Glomerular endothelial cell (primary cell): ENCODE measurements around the gene CFAP46. TPM values are rescaled to one million over a fixed set of nuclear protein-coding genes. Genes with fewer than 3 reads are reported as not detected.
"Not testable (repeated sequence)": the region's sequence is repeated elsewhere in the genome, so short reads cannot be mapped to it uniquely, and the experiment has no call there.

Experiments used
- DNase-seq: peaks from one replicate; pipeline ENCODE4 v3.0.0-alpha.2; 2011; ENCODE audit warnings: low read depth, low spot score; ENCODE audit errors: extremely low read depth
- total RNA-seq: library from RNA; depleted of rRNA; stranded (reverse); fragments of >200 nt; gene quantifications from 2 replicates; pipeline ENCODE4 v1.2.3, GENCODE V29; 2015

The CFAP46 gene
- total RNA-seq, 1 donor from 2014 or later, result 1.9 TPM

DNA sequence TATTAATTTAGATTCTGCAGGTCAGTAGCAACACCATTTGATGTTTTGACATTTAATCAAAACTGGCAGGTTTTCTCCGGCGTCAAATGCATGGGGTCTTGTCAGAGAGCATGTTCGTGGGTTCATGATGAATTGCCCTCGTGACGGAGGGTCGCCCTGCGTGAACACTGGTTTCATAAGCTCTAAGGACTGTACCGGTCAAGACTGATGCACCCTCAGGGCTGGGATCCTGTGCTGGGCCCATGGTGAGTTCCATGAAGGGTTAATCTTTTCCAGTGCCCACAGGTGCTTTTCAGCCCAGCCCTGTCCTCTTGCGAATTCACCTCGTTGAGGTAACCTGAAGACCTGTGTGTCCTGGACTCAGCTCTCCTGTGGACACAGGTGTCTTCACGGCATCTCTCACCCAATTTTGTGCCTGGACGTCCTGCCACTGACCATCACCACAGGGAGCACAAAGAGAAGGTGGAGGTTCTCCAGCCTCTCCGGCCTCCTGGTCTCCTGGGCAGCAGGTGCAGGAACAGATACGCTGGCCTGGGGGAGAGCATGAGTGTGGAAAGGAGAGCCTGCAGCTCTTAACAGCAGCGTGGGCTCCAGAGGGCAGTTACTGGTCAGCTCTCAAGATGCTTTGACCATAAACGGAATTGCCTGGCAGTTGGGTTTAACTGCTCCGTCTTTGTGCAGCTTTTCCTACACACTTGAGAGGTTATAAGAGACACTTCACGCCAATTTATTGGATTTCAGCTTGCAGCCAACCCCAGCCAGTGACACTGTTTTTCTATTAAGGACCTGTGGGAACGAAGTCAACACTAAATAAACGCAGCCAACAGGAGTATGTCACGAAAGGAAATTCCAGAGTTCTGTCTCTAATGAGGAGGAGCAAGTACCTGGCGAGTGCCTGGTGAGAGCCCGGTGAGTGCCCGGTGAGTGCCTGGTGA is 37.4 kb upstream of the CFAP46 start:
- DNase-seq, result no peak

- no peak for DNase-seq
Observed at GRCh38 chr10:132978542-132978941, 36.2 kb upstream of the CFAP46 start.

- DNase-seq, result no peak
Observed at GRCh38 chr10:132977807-132978206, 35.4 kb upstream of the CFAP46 start.

DNA sequence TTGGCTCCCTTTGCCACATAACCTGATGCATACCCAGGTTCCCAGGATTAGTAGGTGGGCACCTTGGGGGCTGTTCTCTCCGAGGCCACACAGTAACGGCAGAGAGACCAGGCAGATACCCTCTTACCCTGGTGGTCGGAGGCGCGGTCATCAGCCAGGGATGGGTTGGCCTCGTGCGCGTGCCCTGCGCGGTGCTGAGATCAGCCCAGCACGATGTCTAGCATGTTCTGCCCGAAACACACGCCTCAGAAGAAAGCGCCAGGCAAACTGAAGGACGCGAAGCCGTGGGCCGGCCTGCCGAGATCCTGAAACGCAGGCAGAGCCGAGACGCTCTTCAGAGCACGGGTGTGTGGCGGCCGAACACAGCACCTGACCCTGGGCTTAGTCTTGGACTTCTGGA is 34.7 kb upstream of the CFAP46 start:
- DNase-seq, result no peak

GRCh38 chr10:132975831-132976682 is 33.7 kb upstream of the CFAP46 start:
- DNase-seq, result no peak

DNA sequence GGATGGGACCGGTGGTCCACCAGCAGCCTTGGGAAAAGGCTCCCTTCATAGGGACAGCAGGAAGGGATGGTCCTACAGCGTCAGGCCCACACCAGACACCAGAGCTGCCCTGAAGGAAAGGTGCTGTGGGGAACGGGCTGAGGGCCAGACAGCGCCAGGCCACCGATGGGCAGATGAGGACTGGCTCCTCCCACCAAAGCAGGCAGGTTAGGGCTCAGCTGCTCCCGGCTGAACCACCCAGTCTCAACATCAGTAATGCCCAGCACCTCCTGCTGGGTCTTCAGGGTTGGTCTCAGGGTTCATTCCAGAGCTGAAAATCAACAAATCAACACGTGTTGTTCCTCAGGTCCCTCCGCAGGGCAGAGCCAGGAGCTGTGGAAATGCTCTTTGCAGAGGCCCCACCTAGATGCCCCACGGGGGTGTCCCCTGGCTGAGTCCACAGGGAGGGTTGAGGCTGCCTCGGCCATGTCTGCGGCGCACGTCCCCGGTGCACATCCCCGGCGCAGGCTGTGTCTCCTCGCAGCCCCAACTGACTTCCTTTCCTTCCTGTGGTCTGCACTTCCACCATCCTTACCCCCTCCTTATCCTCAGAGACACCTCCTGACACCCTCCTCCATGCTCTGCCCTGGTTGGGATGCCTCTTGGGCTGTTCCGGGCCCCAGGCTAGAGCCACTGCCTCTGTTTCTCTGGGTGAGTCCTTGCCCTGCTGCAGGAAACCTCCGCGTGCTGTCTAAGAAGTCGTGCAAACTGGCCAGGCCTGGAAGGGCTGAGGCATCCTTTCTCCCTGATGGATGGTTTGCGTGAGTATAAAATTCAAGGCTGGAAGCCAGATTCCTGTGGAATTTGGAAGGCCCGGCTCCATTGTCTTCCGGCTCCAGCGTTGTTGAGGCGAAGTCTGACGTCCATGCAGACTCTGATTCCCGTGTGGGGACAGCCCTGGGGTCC is 32.8 kb upstream of the CFAP46 start:
- no peak for DNase-seq

- no peak for DNase-seq
Observed at GRCh38 chr10:132974249-132974796, 32.0 kb upstream of the CFAP46 start.

DNA sequence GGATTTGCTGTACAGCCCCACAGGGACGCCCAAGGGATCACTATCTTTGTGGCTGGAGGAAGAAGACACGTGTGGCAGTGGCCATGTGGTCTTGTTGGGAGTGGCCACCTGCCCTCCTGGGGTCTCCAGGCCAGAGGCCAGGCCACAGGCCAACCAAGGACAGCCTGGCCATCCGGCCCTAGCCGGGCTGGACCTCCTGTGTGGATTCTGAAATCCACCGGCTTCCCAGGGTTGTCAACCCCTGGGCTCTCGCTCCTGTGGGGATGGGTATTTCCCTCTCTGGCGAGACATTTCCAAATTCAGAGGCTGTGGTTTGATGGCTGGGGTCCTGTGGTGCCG is 31.5 kb upstream of the CFAP46 start:
- DNase-seq, result no peak

- no peak for DNase-seq
Observed at GRCh38 chr10:132972986-132973902, 30.9 kb upstream of the CFAP46 start.

DNA sequence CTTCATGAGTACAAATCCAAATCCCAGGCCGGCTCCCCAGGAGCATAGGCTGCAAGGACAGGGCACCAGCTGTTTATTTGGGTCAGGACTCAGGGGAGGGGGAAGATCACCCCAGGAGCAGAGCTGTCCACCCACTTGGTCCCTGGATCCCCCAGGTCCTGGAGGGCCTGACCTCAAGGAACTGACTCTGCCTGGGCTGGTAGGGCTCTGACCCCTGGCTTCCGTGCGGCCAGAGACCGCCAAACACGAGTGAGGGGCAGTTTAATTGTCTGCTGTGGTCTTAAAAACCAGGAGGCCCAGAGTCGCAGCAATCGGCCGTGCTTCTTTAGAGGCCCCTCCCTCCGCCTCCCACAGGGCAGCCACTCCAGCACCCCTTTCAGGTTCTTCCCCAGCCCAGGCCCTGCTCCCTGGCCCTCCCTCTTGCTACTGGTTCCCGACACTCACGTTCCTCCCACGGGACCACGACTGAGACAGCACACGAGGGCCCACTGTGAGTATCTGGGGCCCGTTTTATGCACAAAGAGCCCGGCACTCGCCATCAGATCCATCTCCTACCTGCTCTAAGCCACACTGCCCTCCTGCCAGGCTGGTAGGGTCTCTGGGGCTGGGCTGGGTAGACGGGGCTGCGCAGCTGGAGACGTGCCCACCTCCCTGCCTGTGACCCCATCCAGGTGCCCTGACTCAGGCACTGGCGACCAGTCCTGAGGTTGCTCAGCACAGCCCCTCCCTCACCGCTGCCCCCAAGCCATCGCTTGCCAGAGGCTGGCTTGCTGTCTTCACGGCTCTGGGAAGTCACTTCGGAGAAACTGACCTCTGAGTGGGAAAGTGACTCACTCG is 30.0 kb upstream of the CFAP46 start:
- no peak for DNase-seq

- DNase-seq, result no peak
Observed at GRCh38 chr10:132971448-132972148, 29.2 kb upstream of the CFAP46 start.

- DNase-seq, result no peak
Observed at GRCh38 chr10:132970641-132971438, 28.5 kb upstream of the CFAP46 start.

DNA sequence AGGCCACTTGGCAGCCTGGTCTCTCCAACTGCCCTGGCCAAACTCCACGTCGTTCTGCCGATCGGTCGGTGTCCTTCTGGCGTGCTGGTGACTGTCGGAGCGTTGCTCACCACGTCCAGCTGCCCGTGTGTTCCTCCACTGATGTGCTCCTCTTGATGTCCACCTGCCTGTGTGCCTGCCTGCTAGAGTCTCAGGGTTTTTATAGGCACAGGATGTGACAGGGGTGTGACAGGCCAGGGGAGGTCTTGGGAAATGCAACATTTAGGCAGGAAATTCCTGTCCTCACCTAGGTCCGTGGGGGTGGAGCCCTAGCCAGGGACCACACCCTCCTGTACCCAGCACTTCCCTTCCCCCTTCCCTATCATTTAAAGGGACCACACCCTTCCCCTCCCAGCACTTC is 25.2 kb upstream of the CFAP46 start:
- DNase-seq, result no peak

GRCh38 chr10:132965411-132966057 is 23.2 kb upstream of the CFAP46 start:
- DNase-seq, result no peak

- DNase-seq, result not testable (repeated sequence)
Observed at GRCh38 chr10:132964707-132965410, 22.5 kb upstream of the CFAP46 start.

DNA sequence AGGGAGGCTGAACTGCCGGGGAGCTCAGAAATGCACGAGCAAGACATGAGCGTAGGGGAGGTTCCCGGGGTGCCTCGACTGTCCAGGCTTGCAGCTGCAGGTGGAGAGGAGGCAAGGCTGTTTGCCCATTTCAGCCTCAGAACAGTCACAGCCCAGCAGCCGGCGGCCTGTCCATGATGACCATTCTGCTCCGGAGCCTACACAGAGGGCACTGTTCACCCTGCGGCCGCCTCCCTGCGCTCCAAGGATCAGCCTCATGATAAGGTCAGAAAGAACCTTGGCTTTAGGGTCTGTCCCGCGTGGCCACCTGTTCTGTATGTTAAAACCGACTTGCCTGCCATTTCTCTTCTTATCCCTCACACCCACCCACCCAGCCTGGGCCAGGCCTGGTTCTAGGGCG is 21.9 kb upstream of the CFAP46 start:
- DNase-seq, result no peak
